Measurements from ENCODE around the gene GALNT1.

GRCh38 chr18:35592298-35592697 is 10.8 kb downstream of the GALNT1 start:
- TF ChIP-seq POLR2A (IDR thresholded peaks at IDR 0.05; ENCODE audit: low read length), result no peak
- no peak for TF ChIP-seq GATA3 (IDR thresholded peaks at IDR 0.05; ENCODE audit: borderline replicate concordance)
- no peak for TF ChIP-seq CTCF (IDR thresholded peaks at IDR 0.05)
- no peak for TF ChIP-seq CEBPB (IDR thresholded peaks at IDR 0.05)
- no peak for TF ChIP-seq PBX3 (IDR thresholded peaks at IDR 0.05)
- TF ChIP-seq CBX2 (IDR thresholded peaks at IDR 0.05; ENCODE audit: borderline replicate concordance, low read depth), result no peak
- no peak for TF ChIP-seq CHD2 (IDR thresholded peaks at IDR 0.05; ENCODE audit: low read length, partially characterized antibody)
- no peak for TF ChIP-seq JUNB (IDR thresholded peaks at IDR 0.05)
- TF ChIP-seq E2F6 (IDR thresholded peaks at IDR 0.05; ENCODE audit: borderline replicate concordance, low read depth), result no peak
- TF ChIP-seq RCOR1 (IDR thresholded peaks at IDR 0.05; ENCODE audit: low read depth, low read length), result no peak
- TF ChIP-seq KDM5A (IDR thresholded peaks at IDR 0.05), result no peak
- TF ChIP-seq EHMT2 (IDR thresholded peaks at IDR 0.05; ENCODE audit: low read depth), result no peak
